ENCODE measurements around the gene APH1B. TPM values are rescaled to one million over a fixed set of nuclear protein-coding genes. Genes with fewer than 3 reads are reported as not detected.
A peak's percentile ranks its signal among the peaks of the same experiment; 100 is the strongest.

The APH1B gene
- total and polyA plus RNA-seq, 2 donors (not counting 3 experiments of a cell fraction or from before 2014, with no cell fraction given): 14.6 to 24.6 TPM

DNA sequence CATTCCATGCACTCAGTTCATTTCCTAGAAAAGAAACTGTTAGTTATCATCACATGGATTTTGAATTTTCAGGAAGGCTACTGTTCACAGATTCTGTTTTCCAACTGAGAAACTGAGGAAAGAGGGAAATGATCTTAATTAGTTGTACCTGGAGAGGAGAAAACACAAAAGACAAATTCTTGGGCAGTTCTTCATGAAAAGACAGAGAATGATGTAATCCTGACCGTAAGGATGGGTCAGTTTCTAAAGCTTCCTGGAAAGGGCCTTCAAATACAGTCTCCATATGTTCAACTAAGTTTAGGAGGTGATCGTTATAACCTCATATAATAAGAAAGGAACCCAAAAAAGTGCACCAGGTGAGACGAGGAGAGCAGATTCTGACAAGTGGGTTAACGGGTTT lies 59.6 kb downstream of the APH1B start:
- POLR2A ChIA-PET: no interaction called here
- FAIRE-seq (peak; percentile 15), DNase-seq (ENCODE audit: low read depth, low spot score) (no peak)
- TF ChIP-seq POLR2AphosphoS5 (IDR thresholded peaks at IDR 0.05; ENCODE audit: insufficient read depth, low read depth, low read length) (no peak), MYC (IDR thresholded peaks at IDR 0.05; ENCODE audit: low read depth, low read length) (no peak), JUN (IDR thresholded peaks at IDR 0.05; ENCODE audit: borderline replicate concordance, insufficient read depth, insufficient read length, low read depth) (no peak), GATA2 (IDR thresholded peaks at IDR 0.05; ENCODE audit: insufficient read depth, insufficient read length, low read depth, low read length) (no peak), POLR2A (IDR thresholded peaks at IDR 0.05; ENCODE audit: low read depth, low read length) (no peak), EZH2 (IDR thresholded peaks at IDR 0.05; ENCODE audit: borderline replicate concordance, low read depth, low read length, severe bottlenecking) (no peak), FOS (IDR thresholded peaks at IDR 0.05; ENCODE audit: borderline replicate concordance, insufficient read depth, low read length) (no peak)
- TF ChIP-seq, protein P1, sequence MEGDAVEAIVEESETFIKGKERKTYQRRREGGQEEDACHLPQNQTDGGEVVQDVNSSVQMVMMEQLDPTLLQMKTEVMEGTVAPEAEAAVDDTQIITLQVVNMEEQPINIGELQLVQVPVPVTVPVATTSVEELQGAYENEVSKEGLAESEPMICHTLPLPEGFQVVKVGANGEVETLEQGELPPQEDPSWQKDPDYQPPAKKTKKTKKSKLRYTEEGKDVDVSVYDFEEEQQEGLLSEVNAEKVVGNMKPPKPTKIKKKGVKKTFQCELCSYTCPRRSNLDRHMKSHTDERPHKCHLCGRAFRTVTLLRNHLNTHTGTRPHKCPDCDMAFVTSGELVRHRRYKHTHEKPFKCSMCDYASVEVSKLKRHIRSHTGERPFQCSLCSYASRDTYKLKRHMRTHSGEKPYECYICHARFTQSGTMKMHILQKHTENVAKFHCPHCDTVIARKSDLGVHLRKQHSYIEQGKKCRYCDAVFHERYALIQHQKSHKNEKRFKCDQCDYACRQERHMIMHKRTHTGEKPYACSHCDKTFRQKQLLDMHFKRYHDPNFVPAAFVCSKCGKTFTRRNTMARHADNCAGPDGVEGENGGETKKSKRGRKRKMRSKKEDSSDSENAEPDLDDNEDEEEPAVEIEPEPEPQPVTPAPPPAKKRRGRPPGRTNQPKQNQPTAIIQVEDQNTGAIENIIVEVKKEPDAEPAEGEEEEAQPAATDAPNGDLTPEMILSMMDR (IDR thresholded peaks at IDR 0.05; ENCODE audit: extremely low read depth in 1 of 2, insufficient read depth in 1 of 2, low read depth in 1 of 2, low read length in 2 of 2): no peak
- TF ChIP-seq, protein P2, sequence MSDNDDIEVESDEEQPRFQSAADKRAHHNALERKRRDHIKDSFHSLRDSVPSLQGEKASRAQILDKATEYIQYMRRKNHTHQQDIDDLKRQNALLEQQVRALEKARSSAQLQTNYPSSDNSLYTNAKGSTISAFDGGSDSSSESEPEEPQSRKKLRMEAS (IDR thresholded peaks at IDR 0.05; ENCODE audit: insufficient read depth, insufficient read length): no peak
- no peaks in the 10 kb centered on the region for H3K36me3 ChIP-seq (ENCODE audit: control insufficient read depth in 2 of 2, extremely low read depth in 1 of 2, insufficient read depth in 2 of 2, low read length in 2 of 2)
- CTCF ChIA-PET: interaction anchor here (1.2 kb wide), 1 partner anchor 43 kb away, joined by 3 read pairs; no protein-coding TSS in a partner anchor
- H3K4me2 ChIP-seq (ENCODE audit: insufficient read depth, low read length): no peak overlapping the region
- H3K9me3 ChIP-seq (replicated peaks; ENCODE audit: control insufficient read depth, insufficient read depth, low read length): no peaks in the 10 kb centered on the region
- no peak overlapping the region for H3K9ac ChIP-seq (replicated peaks; ENCODE audit: extremely low read depth, insufficient read depth, low read length)
- H4K20me1 ChIP-seq (replicated peaks; ENCODE audit: control insufficient read depth, extremely low read depth, insufficient read depth, low read length): no peaks in the 10 kb centered on the region
- no peak overlapping the region for H2AFZ ChIP-seq (ENCODE audit: low read depth, low read length)
- no peak overlapping the region for H3K27ac ChIP-seq (ENCODE audit: insufficient read depth, low read depth, low read length)
- H3K4me3 ChIP-seq (replicated peaks in 1 of 3; ENCODE audit: insufficient read depth in 1 of 3, low read depth in 1 of 3, low read length in 3 of 3): no peak overlapping the region
- dilution Hi-C loops (cut with MboI; ENCODE audit: extremely low pct_ligation_motif_present, low sequenced_read_pairs) (no loop called here), intact Hi-C loops (cut with micrococcal nuclease) (no loop called here)
- peaks cover 0 to 2% of the 10 kb centered on the region in 2 experiments for H3K27me3 ChIP-seq (ENCODE audit: control insufficient read depth in 2 of 2, insufficient read depth in 2 of 2, low read length in 2 of 2)
- H3K4me1 ChIP-seq (ENCODE audit: control insufficient read depth, extremely low read depth, insufficient read depth, low read length): peaks cover 10% of the 10 kb centered on the region
- BruUV-seq (replicated peaks): no TSS peak
- no peaks in the 10 kb centered on the region for H3K79me2 ChIP-seq (ENCODE audit: control insufficient read depth, insufficient read depth, low read length)
- H3K9me1 ChIP-seq (replicated peaks; ENCODE audit: control insufficient read depth, extremely low read depth, insufficient read depth, low read length): no peaks in the 10 kb centered on the region
